OCI-LY7 (cell line): ENCODE results near the gene MRPL28. TPM values are rescaled to one million over a fixed set of nuclear protein-coding genes. Genes with fewer than 3 reads are reported as not detected.

Experiments used
- BruUV-seq: library from RNA; stranded (reverse); fragments of 400-500 nt; replicated peaks from 2 replicates; lab custom pipeline; 2021; lab: Mats Ljungman, UMichigan
- CTCF ChIA-PET: fragments of 300-600 bp; sonication (Branson Sonifier 250); formaldehyde crosslinking; loops from one replicate; lab custom pipeline; 2022; ENCODE audit warnings: antibody characterized with exemption; ENCODE audit not compliant: unreplicated experiment; lab: Charles Lee
- POLR2A ChIA-PET: fragments of 300-600 bp; sonication (Branson Sonifier 250); formaldehyde crosslinking; loops from one replicate; lab custom pipeline; 2022; ENCODE audit warnings: antibody characterized with exemption; lab: Charles Lee
- DNase-seq: peaks from one replicate; pipeline ENCODE4 v3.0.0-alpha.2; 2015; ENCODE audit warnings: low spot score
- H2AFZ ChIP-seq: fragments of 200-600 bp; sonication (generic), shearing (Covaris generic); 2 replicates; pipeline ENCODE4 v1.6.1; 2014; ENCODE audit warnings: mild to moderate bottlenecking, antibody characterized with exemption, low read length, moderate library complexity
- H3K27ac ChIP-seq: fragments of 200-600 bp; sonication (generic); 2 replicates; pipeline ENCODE4 v1.5.1; 2014; ENCODE audit warnings: mixed run types, low read depth, mild to moderate bottlenecking, moderate library complexity, low read length, inconsistent platforms; ENCODE audit not compliant: poor library complexity, severe bottlenecking
- H3K36me3 ChIP-seq: fragments of 200-600 bp; sonication (generic); 2 replicates; pipeline ENCODE4 v1.6.1; 2014; ENCODE audit warnings: mild to moderate bottlenecking, antibody characterized with exemption, low read length, moderate library complexity, mixed read lengths; ENCODE audit not compliant: insufficient read depth
- H3K4me1 ChIP-seq: fragments of 200-600 bp; sonication (generic); 2 replicates; pipeline ENCODE4 v1.5.1; 2014; ENCODE audit warnings: mild to moderate bottlenecking, low read length; ENCODE audit not compliant: insufficient read depth, poor library complexity, severe bottlenecking
- H3K4me2 ChIP-seq: fragments of 200-600 bp; sonication (generic); 2 replicates; pipeline ENCODE4 v1.6.1; 2014; ENCODE audit warnings: mild to moderate bottlenecking, low read length
- H3K4me3 ChIP-seq: fragments of 200-600 bp; sonication (generic); 2 replicates; pipeline ENCODE4 v1.5.1; 2014; ENCODE audit warnings: mild to moderate bottlenecking, low read depth, low read length; ENCODE audit not compliant: poor library complexity, severe bottlenecking
- H3K79me2 ChIP-seq: fragments of 200-600 bp; sonication (generic); 2 replicates; pipeline ENCODE4 v1.6.1; 2016; ENCODE audit warnings: low read depth, mild to moderate bottlenecking, low read length, moderate library complexity, mixed read lengths; ENCODE audit not compliant: insufficient read depth
- H3K9me2 ChIP-seq: fragments of 200-600 bp; sonication (generic); 2 replicates; pipeline ENCODE4 v1.6.1; 2016; ENCODE audit warnings: mild to moderate bottlenecking, low read length, mixed read lengths; ENCODE audit not compliant: insufficient read depth
- H3K9me3 ChIP-seq: fragments of 200-600 bp; sonication (generic); 2 replicates; pipeline ENCODE4 v1.6.1; 2014; ENCODE audit warnings: mild to moderate bottlenecking, mixed run types, low read length, mixed read lengths
- H4K20me1 ChIP-seq: fragments of 200-600 bp; sonication (generic); 2 replicates; pipeline ENCODE4 v1.6.1; 2014; ENCODE audit warnings: mild to moderate bottlenecking, antibody characterized with exemption, low read length, moderate library complexity, mixed read lengths; ENCODE audit not compliant: insufficient read depth
- EZH2phosphoT487 ChIP-seq: fragments of 200-600 bp; sonication (generic); IDR thresholded peaks from 2 replicates; pipeline ENCODE4 v1.6.1; 2018; ENCODE audit warnings: low read depth, borderline replicate concordance, mild to moderate bottlenecking, mixed run types, antibody characterized with exemption, low read length, moderate library complexity, mixed read lengths
- intact Hi-C: fragments of 100-400 bp; cut with micrococcal nuclease; formaldehyde crosslinking; loops from one replicate; pipeline ENCODE4 v1.10.0; 2022; ENCODE audit not compliant: unreplicated experiment
- total RNA-seq, 2 experiments: library from RNA; depleted of rRNA in 1 of 2; stranded (reverse); fragments of >200 nt in 1 of 2; shearing (Covaris generic) in 1 of 2; gene quantifications; 2 replicates each; pipeline ENCODE4 v1.2.3, GENCODE V29; 2014 to 2022
- TF ChIP-seq, protein P1 (sequence below): fragments of 200-600 bp; sonication (generic); conservative IDR thresholded peaks from 2 replicates; pipeline ENCODE4 v1.5.1; 2014; ENCODE audit warnings: mild to moderate bottlenecking, antibody characterized with exemption, low read length, moderate library complexity, mixed read lengths

Gene MRPL28
- total RNA-seq, 2 experiments from 2014 or later: 84.6 to 113 TPM

DNA sequence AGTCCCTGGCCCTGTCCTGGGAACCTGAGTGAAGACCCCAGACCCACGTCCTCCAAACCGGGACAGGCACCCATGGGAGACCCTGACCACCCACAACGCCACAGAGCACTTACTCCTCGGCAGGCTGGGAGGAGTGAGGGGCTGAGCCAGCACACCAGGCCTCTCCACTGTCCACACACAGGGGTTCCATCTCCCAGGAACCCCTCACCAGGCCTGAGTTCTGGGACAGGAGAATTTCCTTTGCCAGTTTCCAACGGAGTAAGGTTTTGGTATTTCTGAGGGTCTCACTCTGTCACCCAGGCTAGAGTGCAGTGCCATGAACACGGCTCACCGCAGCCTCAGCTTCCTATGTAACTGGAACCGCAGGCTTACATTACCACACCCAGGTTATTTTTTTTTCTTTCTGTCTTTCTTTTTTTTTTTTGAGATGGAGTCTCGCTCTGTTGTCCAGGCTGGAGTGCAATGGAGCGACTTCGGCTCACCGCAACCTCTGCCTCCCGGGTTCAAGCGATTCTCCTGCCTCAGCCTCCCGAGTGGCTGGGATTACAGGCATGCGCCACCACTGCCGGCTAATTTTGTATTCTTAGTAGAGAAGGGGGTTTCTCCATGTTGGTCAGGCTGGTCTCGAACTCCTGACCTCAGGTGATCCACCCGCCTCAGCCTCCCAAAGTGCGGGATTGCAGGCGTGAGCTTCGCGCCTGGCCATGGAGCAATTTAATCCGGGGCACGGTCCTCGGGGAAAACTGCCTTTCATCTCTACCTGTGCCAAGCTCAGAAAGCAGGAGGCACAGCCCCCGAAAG is 9.8 kb upstream of the MRPL28 start:
- TF ChIP-seq, protein P1, sequence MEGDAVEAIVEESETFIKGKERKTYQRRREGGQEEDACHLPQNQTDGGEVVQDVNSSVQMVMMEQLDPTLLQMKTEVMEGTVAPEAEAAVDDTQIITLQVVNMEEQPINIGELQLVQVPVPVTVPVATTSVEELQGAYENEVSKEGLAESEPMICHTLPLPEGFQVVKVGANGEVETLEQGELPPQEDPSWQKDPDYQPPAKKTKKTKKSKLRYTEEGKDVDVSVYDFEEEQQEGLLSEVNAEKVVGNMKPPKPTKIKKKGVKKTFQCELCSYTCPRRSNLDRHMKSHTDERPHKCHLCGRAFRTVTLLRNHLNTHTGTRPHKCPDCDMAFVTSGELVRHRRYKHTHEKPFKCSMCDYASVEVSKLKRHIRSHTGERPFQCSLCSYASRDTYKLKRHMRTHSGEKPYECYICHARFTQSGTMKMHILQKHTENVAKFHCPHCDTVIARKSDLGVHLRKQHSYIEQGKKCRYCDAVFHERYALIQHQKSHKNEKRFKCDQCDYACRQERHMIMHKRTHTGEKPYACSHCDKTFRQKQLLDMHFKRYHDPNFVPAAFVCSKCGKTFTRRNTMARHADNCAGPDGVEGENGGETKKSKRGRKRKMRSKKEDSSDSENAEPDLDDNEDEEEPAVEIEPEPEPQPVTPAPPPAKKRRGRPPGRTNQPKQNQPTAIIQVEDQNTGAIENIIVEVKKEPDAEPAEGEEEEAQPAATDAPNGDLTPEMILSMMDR: no peak
- no peak for TF ChIP-seq EZH2phosphoT487
- CTCF ChIA-PET: no interaction called here
- H3K27ac ChIP-seq: no peak overlapping the region

DNA sequence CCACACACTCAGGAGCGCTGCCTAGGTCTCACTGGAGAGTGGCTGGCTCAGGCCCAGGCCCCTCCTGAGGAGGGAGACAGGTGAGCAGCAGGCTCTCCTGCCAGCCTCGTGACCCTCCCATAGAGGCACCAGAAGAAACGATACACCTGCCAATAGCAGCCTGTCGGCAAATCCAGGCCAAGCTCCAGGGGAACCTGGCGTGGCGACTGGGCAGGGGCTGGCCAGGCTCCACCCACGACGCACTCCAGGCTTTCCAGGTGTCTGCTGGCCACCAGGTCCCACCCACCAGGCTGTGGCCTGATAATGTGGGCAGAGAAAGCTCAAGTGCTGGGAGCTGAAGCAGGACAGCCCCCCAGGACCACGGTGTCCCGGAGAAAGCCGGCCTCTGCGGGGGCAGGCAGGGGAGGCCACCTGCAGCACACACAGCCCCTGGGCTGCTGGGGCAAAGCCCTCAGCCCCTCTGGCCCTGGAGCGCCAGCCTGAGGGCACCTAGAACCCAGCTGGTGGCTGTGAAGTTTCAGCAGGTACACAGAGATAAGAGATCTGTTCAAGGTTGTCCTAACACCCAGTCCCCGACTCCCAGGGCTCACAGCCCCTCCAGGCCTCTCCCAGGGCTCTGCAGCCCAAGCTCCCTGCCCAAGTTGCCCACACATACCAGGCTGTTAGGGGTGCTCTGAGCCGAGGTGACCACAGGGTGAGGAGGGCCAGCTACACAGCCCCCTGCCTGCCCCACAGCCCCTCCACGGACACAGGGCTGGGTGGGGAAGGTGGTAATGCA is 9.0 kb upstream of the MRPL28 start:
- Histone ChIP-seq H3K4me1 (peaks cover 9% of the 10 kb centered on the region), H3K9me3 (no peaks in the 10 kb centered on the region), H3K9me2 (no peaks in the 10 kb centered on the region), H3K4me2 (no peak overlapping the region), H3K79me2 (no peaks in the 10 kb centered on the region), H2AFZ (no peak overlapping the region), H3K36me3 (peaks cover 22% of the 10 kb centered on the region; the same call in 1 of the 2 replicates), H3K4me3 (no peak overlapping the region), H3K27ac (no peak overlapping the region), H4K20me1 (no peaks in the 10 kb centered on the region)
- ChIA-PET CTCF (no interaction called here), POLR2A (no interaction called here)
- TF ChIP-seq EZH2phosphoT487: no peak
- TF ChIP-seq, protein P1: no peak
- no TSS peak for BruUV-seq
- no peak for DNase-seq
- intact Hi-C loops: no loop called here

More for the DNA sequence above, 9.8 kb upstream of the MRPL28 start:
- Histone ChIP-seq H3K4me3 (no peak overlapping the region), H3K4me1 (peaks cover 13% of the 10 kb centered on the region), H2AFZ (no peak overlapping the region), H3K79me2 (no peaks in the 10 kb centered on the region), H3K9me2 (no peaks in the 10 kb centered on the region), H3K9me3 (no peaks in the 10 kb centered on the region), H3K4me2 (peak overlapping the region; percentile 82), H4K20me1 (no peaks in the 10 kb centered on the region), H3K36me3 (peaks cover 15% of the 10 kb centered on the region; the same call in 1 of the 2 replicates)
- POLR2A ChIA-PET: interaction anchor here (0.6 kb wide), 1 partner anchor 20 kb away, joined by 3 read pairs; no protein-coding TSS in a partner anchor
- no TSS peak for BruUV-seq
- no peak for DNase-seq
- intact Hi-C loops: loop anchor here (5.0 kb wide), 1 partner anchor 187 kb away; the partner anchor contains the start of genes NHLRC4 and PIGQ
